ENCODE results near the gene STRIT1.
"Not testable (repeated sequence)": the region's sequence is repeated elsewhere in the genome, so short reads cannot be mapped to it uniquely, and the experiment has no call there.

STRIT1 gene

GRCh38 chr3:155262855-155263254 is 30.6 kb downstream of the STRIT1 start:
- not testable (repeated sequence) for DNase-seq

DNA sequence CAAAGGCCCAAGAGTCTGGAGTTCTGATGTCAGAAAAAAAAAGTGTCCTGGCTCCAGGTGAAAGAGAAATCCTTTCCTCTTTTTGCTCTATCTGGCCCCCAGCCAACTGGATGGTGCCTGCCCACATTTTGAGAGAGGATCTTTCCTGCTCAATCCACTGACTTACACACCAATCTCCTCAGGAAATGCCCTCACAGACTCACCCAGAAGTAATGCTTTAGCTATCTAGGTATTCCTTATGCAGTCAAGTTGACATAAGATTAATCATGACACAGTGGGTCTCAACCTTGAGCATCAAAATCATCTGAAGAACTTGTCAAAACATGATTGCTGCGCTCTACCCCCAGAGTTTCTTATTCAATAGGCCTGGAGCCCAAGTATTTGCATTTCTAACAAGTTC is 31.2 kb downstream of the STRIT1 start:
- DNase-seq: no peak

DNA sequence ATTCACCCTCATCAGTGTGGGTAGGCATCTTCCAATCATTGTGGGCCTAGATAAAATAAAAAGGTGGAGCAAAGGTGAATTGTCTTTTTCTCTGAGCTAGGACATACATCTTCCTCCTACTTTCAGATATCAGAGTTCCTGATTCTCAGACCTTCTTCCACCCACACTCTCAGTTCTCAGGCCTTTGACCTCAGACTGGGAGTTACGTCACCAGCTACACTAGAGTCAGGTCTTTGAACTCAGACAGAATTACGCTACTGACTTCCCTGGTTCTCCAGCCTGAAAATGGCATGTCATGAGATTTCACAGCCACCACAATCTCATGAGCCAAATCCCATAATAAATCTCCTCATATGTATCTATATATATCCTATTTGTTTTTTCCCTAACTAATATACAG is 39.0 kb downstream of the STRIT1 start:
- DNase-seq: no peak

GRCh38 chr3:155252535-155252934 is 40.9 kb downstream of the STRIT1 start:
- DNase-seq: no peak

GRCh38 chr3:155252021-155252420 is 41.5 kb downstream of the STRIT1 start:
- DNase-seq: no peak

GRCh38 chr3:155248531-155249187 is 44.8 kb downstream of the STRIT1 start:
- no peak for DNase-seq

DNA sequence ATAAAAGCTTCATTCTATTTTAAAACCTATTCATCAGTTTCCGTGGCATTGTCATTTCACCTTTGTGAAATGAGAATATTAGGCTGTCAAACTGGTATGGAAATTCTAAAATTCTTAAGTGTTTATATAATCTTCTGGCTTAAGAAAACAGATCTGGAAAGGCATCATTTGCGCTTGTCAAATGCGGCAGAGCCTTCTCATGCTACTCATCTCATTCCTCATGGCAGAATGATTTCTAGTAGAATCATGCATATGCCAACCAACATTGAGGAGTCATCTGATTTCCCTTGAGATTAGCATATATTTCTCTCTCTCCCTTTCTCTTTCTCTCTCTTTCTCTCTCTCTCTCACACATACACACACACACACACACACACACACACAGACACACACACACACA is 48.8 kb downstream of the STRIT1 start:
- no peak for DNase-seq

DNA sequence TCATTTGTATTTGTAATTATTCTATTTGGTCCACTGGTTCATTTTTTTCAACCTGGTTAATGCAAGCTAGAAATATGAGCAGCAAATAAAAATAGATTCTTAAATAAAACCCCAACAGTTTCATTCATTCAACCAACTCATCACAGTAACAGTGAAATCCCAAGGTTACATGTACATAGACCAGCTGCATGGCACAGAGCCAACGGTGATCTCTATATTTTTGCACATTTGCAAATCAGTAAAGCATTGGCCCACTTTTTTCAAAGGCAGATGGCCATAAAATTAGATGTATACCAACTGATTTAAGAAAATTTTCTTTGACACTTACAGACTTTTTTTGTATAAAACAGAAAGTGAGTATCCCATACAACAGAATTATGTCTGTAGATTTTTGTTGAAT is 49.3 kb downstream of the STRIT1 start:
- no peak for DNase-seq

GRCh38 chr3:155243512-155243921 is 50.0 kb downstream of the STRIT1 start:
- no peak for DNase-seq

- DNase-seq: no peak
Observed at GRCh38 chr3:155242342-155242741, 51.1 kb downstream of the STRIT1 start.

GRCh38 chr3:155241579-155241978 is 51.9 kb downstream of the STRIT1 start:
- DNase-seq: no peak

Measured in 8988T (cell line).